Effector memory CD4-positive, alpha-beta T cell (primary cell): Measurements from ENCODE around the gene OPN4.
"Not testable (repeated sequence)": the region's sequence is repeated elsewhere in the genome, so short reads cannot be mapped to it uniquely, and the experiment has no call there.

Experiments used
- DNase-seq, 3 donors: peaks; one replicate each; pipeline ENCODE4 v3.0.0-alpha.2; 2020
- H3K27ac ChIP-seq: 2 replicates; pipeline ENCODE4 v1.7.0; 2013; ENCODE audit warnings: mild to moderate bottlenecking, low read length, moderate library complexity; ENCODE audit not compliant: insufficient read depth, poor library complexity, severe bottlenecking
- H3K27me3 ChIP-seq: replicated peaks from 2 replicates; pipeline ENCODE4 v1.7.0; 2013; ENCODE audit warnings: mild to moderate bottlenecking, low read length; ENCODE audit not compliant: insufficient read depth, control insufficient read depth, poor library complexity, severe bottlenecking
- H3K36me3 ChIP-seq: 2 replicates; pipeline ENCODE4 v1.7.0; 2013; ENCODE audit warnings: mild to moderate bottlenecking, low read length, moderate library complexity; ENCODE audit not compliant: control insufficient read depth, insufficient read depth
- H3K4me1 ChIP-seq: 2 replicates; pipeline ENCODE4 v1.7.0; 2013; ENCODE audit warnings: low read length, mild to moderate bottlenecking; ENCODE audit not compliant: control insufficient read depth, insufficient read depth, poor library complexity, severe bottlenecking
- H3K4me3 ChIP-seq: 2 replicates; pipeline ENCODE4 v1.7.0; 2013; ENCODE audit warnings: low read length, low read depth, mild to moderate bottlenecking; ENCODE audit not compliant: insufficient read depth, poor library complexity, severe bottlenecking
- H3K9me3 ChIP-seq: 2 replicates; pipeline ENCODE4 v1.7.0; 2013; ENCODE audit warnings: mild to moderate bottlenecking, low read length, moderate library complexity; ENCODE audit not compliant: control insufficient read depth

OPN4 gene

DNA sequence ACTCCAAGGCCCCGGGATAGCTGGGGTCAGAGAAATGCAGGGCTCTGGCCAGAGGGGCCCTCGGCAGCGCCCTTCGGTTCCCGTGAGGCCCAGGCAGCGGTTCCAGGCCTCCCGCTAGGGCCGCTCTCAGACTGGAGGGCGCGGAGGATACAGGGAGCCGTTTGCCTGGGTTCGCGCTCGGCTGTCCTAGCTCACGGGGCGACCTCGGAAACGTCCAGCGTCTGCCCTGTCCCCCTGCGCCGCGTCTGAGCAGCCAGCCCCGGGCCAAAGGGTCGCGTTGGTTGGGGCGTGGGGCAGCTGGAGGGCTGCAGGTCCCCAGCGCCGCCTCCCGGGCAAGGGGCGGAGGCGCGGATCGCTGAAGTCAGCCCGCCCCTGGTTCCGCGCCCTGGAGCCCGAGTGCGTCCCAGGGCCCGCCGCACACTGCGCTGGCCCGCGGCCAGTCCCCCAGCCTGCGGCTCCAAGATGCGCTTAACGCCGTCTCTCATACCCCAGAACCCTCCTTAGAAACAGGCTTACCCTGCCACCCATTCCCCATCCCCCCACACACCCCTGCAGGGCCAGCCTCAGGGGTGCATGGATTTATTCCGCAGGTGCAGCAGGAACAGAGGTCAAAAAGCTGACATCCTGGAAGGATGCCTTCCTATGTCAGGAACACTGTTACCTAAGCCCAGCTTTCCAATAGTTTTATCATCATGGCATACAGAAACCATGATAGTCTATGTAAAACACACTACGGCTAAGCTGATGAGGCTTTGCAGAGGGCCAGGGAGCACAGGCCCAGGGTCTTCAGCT, 22.1 kb upstream of the OPN4 start:
- Histone ChIP-seq H3K27me3 (peaks cover 14% of the 10 kb centered on the region), H3K36me3 (no peaks in the 10 kb centered on the region), H3K9me3 (no peaks in the 10 kb centered on the region), H3K4me1 (no peaks in the 10 kb centered on the region), H3K27ac (no peak overlapping the region), H3K4me3 (no peak overlapping the region)
- DNase-seq, result no peak

DNA sequence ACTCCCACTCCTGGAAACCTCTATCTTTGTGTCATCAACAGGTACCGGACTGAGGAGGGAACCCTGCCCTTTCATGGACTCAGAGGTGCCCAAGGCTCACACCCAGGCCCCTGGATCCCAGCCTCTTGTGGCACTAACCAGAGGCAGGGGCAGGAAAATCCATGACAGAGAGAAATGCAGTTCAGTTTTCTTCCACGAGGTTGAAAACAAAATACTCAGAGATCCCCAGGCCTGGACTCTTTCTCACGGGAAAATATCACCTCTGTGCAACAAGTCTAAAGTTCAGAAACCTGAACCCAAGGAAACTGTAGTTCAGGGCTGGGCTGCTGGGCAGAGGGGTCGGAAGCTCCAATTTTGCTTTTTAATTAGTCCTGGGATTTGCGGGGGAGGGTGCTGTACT, 21.4 kb upstream of the OPN4 start:
- Histone ChIP-seq H3K36me3 (no peaks in the 10 kb centered on the region), H3K27ac (no peak overlapping the region), H3K9me3 (no peaks in the 10 kb centered on the region), H3K27me3 (peaks cover 14% of the 10 kb centered on the region), H3K4me3 (no peak overlapping the region), H3K4me1 (no peaks in the 10 kb centered on the region)
- DNase-seq, result no peak

DNA sequence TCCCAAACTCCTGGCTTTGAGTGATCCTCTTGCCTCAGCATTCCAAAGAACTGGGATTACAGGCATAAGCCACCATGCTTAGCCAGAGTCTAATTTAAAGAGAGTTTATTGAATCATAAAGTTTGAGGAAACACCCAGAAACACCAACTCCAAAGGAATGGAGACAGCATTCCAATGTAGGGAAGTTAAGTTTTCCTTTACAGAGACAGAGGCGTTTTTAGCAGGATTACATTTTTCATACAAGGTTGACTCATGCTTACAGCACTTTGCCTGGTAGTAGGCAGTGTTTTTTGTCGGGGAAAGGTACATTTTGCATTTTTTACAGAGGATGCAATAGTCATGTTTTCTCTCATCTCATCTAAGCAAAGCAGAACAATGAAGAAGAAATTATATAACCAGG, 18.9 kb upstream of the OPN4 start:
- H3K36me3 ChIP-seq, result no peaks in the 10 kb centered on the region
- no peaks in the 10 kb centered on the region for H3K9me3 ChIP-seq
- H3K4me3 ChIP-seq, result no peak overlapping the region
- no peaks in the 10 kb centered on the region for H3K4me1 ChIP-seq
- peaks cover 16% of the 10 kb centered on the region for H3K27me3 ChIP-seq
- DNase-seq, result no peak
- no peak overlapping the region for H3K27ac ChIP-seq

DNA sequence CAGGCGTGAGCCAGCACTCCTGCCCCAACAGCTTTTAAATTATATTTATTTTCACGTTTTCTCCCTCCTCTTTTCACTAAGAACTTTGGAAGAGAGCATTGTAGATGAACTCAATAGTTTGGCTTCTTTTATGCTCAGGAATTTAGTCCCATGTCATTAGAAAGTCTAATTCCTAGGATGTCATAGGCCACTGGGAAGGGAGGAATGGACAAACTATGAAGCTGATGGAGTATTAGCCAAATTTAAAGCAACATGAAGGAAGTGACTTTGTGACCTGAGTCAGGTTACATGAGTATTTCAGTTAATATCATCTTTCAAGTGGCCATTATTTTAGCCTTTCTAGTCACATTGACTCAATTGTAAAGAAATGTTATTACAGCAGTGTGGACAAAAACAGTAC, 18.0 kb upstream of the OPN4 start:
- Histone ChIP-seq H3K27ac (no peak overlapping the region), H3K4me1 (no peaks in the 10 kb centered on the region), H3K36me3 (no peaks in the 10 kb centered on the region), H3K9me3 (no peaks in the 10 kb centered on the region), H3K27me3 (peaks cover 18% of the 10 kb centered on the region), H3K4me3 (no peak overlapping the region)
- DNase-seq, result no peak

DNA sequence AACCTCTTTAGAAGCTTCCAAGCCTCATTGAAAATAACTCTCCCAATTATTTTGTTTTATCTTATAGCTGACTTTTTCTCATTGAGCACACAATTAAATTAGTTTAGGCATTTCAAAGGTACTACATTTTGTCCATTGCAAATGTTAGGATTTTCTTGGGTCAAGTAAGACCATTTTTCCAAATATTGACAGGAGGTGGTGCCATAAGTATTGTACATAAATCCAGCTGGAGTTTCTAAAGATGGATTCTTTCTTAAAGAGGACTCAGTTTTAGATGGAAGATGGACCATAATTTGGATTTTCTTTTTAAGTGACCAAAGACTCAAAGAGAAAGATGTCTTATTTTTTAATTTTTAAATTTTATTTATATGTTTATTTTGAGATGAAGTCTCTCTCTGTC, 12.3 kb upstream of the OPN4 start:
- peaks cover 4% of the 10 kb centered on the region for H3K27me3 ChIP-seq

DNA sequence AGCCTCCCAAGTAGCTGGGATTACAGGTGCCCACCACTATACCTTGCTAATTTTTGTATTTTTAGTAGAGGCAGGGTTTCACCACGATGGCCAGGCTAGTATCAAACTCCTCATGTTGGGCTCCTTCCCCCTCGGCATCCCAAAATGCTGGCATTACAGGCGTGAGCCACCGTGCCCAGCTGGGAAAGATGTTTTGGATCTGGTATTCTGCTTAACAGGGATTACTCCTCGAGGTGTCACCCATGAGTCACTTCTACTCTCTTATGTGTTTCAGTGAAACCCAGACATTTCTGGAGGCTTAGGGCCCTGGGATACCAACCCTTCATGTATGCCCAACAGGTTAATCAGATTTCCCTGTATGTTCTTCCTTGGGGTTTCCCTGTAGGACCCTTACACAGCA, 11.8 kb upstream of the OPN4 start:
- peaks cover 4% of the 10 kb centered on the region for H3K27me3 ChIP-seq
- no peaks in the 10 kb centered on the region for H3K4me1 ChIP-seq
- no peak overlapping the region for H3K4me3 ChIP-seq
- H3K27ac ChIP-seq, result no peak overlapping the region
- H3K9me3 ChIP-seq, result no peaks in the 10 kb centered on the region
- no peak for DNase-seq
- H3K36me3 ChIP-seq, result no peaks in the 10 kb centered on the region

More for the DNA sequence above, 12.3 kb upstream of the OPN4 start:
- no peak for DNase-seq
- H3K36me3 ChIP-seq, result no peaks in the 10 kb centered on the region
- no peaks in the 10 kb centered on the region for H3K4me1 ChIP-seq
- H3K27ac ChIP-seq, result no peak overlapping the region
- H3K9me3 ChIP-seq, result no peaks in the 10 kb centered on the region
- no peak overlapping the region for H3K4me3 ChIP-seq

DNA sequence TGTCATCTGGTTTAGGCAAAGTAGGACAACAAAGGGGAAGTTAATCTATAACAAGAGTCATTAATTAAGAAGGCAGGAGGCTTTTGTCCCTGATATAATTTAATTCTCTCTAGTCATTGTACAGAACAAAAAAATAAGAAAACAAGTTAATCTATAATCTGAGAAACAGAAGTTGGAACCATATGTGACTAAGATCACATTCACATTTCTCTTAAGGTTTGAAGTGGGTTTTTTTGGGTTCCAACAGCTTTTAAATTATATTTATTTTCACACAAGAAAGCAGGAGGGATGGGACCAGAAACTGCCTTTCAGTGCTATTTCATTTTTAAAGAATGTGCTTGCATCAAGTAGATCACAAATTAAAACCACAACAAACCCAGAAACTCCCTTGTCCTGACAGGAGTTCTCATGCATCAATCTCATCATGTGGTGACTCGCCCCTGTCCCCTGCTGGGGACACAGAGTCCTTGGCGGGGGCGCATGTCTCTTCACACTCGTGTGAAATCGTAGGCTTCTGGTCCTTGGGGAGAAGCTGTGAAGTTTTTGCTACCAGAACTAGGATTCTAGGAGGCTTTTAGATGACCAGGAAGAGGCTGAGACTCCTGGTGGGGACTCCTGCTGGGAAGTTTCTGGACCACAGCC, 10.1 kb upstream of the OPN4 start:
- peaks cover 4% of the 10 kb centered on the region for H3K27me3 ChIP-seq
- no peak overlapping the region for H3K4me3 ChIP-seq
- H3K4me1 ChIP-seq, result no peaks in the 10 kb centered on the region
- no peaks in the 10 kb centered on the region for H3K36me3 ChIP-seq
- H3K9me3 ChIP-seq, result no peaks in the 10 kb centered on the region
- DNase-seq, result no peak
- no peak overlapping the region for H3K27ac ChIP-seq

DNA sequence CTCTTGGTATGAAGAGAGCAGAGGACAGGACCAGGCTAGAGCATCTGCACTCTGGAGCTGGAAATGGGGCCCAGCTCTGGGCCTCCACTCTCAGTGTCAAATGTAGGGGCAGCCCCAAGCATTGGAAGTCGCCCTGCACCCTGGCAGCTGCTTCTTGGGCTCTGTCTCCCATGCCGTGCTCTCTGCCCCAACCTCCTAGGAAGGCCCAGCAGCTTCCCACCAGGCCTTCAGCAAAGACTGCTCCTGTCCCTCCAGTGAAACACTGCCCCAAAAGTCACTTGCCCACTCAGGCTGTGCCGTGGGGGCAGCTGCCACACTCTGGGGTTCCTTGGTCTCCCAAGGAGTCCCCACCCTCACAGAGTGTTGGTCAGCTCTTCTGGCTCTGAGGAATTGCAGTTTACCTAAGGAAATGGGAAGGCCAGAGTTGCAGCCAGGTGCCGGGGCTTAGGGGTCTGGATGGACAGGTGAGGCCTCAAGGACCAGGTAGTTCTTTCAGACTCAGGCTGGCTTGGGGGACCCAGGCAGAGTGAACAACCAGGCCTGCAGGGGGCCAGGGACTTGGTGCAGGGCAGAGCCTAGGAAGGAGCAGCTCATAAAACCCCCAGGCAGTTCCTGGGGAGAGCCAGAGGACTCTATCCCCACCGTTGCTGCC, 9.4 kb upstream of the OPN4 start:
- Histone ChIP-seq H3K4me1 (no peaks in the 10 kb centered on the region), H3K4me3 (no peak overlapping the region), H3K27ac (no peak overlapping the region), H3K9me3 (no peaks in the 10 kb centered on the region), H3K36me3 (no peaks in the 10 kb centered on the region), H3K27me3 (peaks cover 4% of the 10 kb centered on the region)
- DNase-seq, result no peak

DNA sequence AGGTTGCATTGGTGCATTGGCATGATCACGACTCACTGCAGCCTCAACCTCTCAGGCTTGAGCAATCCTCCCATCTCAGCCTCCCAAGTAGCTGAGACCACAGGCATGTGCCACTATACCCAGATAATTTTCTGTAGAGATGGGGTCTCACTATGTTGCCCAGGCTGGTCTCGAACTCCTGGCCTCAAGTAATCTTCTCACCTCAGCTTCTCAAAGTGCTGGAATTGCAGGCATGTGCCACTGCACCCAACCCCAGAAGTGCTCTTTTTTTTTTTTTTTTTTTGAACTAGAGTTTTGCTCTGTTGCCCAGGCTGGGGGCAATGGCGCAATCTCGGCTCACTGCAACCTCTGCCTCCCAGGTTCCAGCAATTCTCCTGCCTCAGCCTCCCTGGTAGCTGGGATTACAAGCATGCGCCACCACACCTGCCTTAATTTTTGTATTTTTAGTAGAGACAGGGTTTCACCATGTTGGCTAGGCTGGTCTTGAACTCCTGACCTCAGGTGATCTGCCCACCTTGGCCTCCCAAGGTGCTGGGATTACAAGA, 8.7 kb upstream of the OPN4 start:
- not testable (repeated sequence) for H3K4me3 ChIP-seq, H3K9me3 ChIP-seq, H3K36me3 ChIP-seq, H3K27ac ChIP-seq, H3K4me1 ChIP-seq, H3K27me3 ChIP-seq, DNase-seq

DNA sequence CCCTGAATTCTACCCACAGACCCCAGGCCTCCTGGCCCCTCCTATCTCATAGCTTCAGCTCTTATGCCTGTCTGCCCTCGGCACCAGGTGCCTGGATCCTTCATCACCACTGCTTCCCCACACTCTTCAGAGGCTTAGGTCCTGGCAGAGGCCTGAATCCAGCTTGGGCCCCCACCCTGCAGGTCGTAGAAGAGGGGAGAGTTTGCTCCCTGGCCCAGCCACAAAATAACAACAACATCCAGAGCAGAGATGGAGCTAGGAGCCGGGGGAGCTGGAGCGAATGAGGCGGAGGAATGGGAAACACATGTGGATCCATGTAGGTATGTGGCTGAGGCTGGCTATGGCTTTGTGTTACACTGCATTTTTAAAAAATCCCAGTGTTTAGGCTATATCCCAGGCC, 7.8 kb upstream of the OPN4 start:
- no peak for DNase-seq
- Histone ChIP-seq H3K27ac (no peak overlapping the region), H3K4me1 (no peaks in the 10 kb centered on the region)

More for the DNA sequence above, 7.8 kb upstream of the OPN4 start:
- Histone ChIP-seq H3K27me3 (no peaks in the 10 kb centered on the region), H3K36me3 (no peaks in the 10 kb centered on the region), H3K9me3 (no peaks in the 10 kb centered on the region), H3K4me3 (no peak overlapping the region)
